ENCODE measurements around the gene HDGFL3. TPM values are rescaled to one million over a fixed set of nuclear protein-coding genes. Genes with fewer than 3 reads are reported as not detected.

HDGFL3 gene
- total RNA-seq, 1 donor from 2014 or later = 231 TPM

DNA sequence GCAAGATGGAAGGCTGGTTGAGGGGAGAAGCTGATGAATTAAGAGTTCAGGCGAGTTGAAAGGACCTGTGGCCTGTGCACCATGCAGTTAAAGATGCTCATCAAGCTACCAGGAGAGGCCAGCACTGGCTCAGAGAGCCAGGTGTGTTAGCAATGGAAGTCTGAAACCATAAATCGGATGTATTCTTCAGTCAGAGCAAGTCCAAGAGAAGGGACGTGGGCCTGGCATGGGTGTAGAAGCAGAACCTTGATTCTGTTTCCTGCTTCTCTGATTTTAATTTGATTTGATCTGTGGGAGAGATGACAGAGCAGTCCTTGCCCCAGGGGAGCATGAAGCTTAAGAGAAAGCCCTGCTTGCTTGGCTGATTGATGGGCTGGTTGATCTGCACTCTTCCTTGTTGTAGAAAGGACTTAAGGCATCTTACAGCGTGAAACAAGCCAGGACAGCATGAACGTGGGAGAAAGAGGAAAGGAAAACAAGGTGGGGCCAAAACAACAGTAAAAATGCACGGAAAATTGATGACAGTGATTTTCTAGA lies 89.3 kb downstream of the HDGFL3 start:
- Histone ChIP-seq H4K20me1 (ENCODE audit: low read depth) (no peaks in the 10 kb centered on the region), H3K4me2 (no peak overlapping the region), H3K27me3 (no peaks in the 10 kb centered on the region), H3K9me3 (ENCODE audit: low read depth) (no peaks in the 10 kb centered on the region), H3K27ac (no peak overlapping the region), H3K79me2 (ENCODE audit: low read depth) (no peaks in the 10 kb centered on the region), H3K9ac (no peak overlapping the region), H3K4me3 (no peak overlapping the region), H2AFZ (replicated peaks) (no peak overlapping the region), H3K36me3 (no peaks in the 10 kb centered on the region), H3F3A (ENCODE audit: low read depth) (no peaks in the 10 kb centered on the region), H3K4me1 (no peaks in the 10 kb centered on the region)
- no peak for DNase-seq (ENCODE audit: low spot score)
- TF ChIP-seq EZH2 (IDR thresholded peaks at IDR 0.05) (no peak), CTCF (IDR thresholded peaks at IDR 0.05) (no peak), EZH2phosphoT487 (IDR thresholded peaks at IDR 0.05) (no peak)
- Mint-ChIP-seq H3K36me3 (peaks cover 1% of the 10 kb centered on the region), H3K4me1 (peaks cover 2% of the 10 kb centered on the region), H3K27me3 (ENCODE audit: insufficient read depth, low read depth) (no peaks in the 10 kb centered on the region), H3K27ac (no peak overlapping the region), H3K9me3 (no peaks in the 10 kb centered on the region), H3K4me3 (no peak overlapping the region)

- H3K4me1 ChIP-seq = no peaks in the 10 kb centered on the region
- Mint-ChIP-seq H3K27me3 (ENCODE audit: insufficient read depth, low read depth) (no peaks in the 10 kb centered on the region), H3K36me3 (peaks cover 1% of the 10 kb centered on the region), H3K27ac (no peak overlapping the region), H3K9me3 (no peaks in the 10 kb centered on the region), H3K4me1 (peaks cover 6% of the 10 kb centered on the region), H3K4me3 (no peak overlapping the region)
- H3F3A ChIP-seq (ENCODE audit: low read depth) = no peaks in the 10 kb centered on the region
- no peak overlapping the region for H3K4me3 ChIP-seq
- no peaks in the 10 kb centered on the region for H3K9me3 ChIP-seq (ENCODE audit: low read depth)
- TF ChIP-seq EZH2 (IDR thresholded peaks at IDR 0.05) (no peak), EZH2phosphoT487 (IDR thresholded peaks at IDR 0.05) (no peak), CTCF (IDR thresholded peaks at IDR 0.05) (no peak)
- H3K36me3 ChIP-seq = no peaks in the 10 kb centered on the region
- H3K4me2 ChIP-seq = no peak overlapping the region
- H3K79me2 ChIP-seq (ENCODE audit: low read depth) = no peaks in the 10 kb centered on the region
- no peaks in the 10 kb centered on the region for H4K20me1 ChIP-seq (ENCODE audit: low read depth)
- DNase-seq (ENCODE audit: low spot score) = no peak
- no peak overlapping the region for H2AFZ ChIP-seq (replicated peaks)
- no peak overlapping the region for H3K27ac ChIP-seq
- H3K27me3 ChIP-seq = no peaks in the 10 kb centered on the region
- H3K9ac ChIP-seq = no peak overlapping the region
Observed at GRCh38 chr15:83115831-83116565, 91.6 kb downstream of the HDGFL3 start.

GRCh38 chr15:83115410-83115809 lies 92.2 kb downstream of the HDGFL3 start:
- H3K9ac ChIP-seq = no peak overlapping the region
- no peaks in the 10 kb centered on the region for H3K4me1 ChIP-seq
- H3K79me2 ChIP-seq (ENCODE audit: low read depth) = no peaks in the 10 kb centered on the region
- Mint-ChIP-seq H3K4me1 (peaks cover 6% of the 10 kb centered on the region), H3K27me3 (ENCODE audit: insufficient read depth, low read depth) (peaks cover 2% of the 10 kb centered on the region), H3K36me3 (peaks cover 1% of the 10 kb centered on the region), H3K27ac (no peak overlapping the region), H3K9me3 (no peaks in the 10 kb centered on the region), H3K4me3 (no peak overlapping the region)
- DNase-seq (ENCODE audit: low spot score) = no peak
- H2AFZ ChIP-seq (replicated peaks) = no peak overlapping the region
- H3K27me3 ChIP-seq = peaks cover 4% of the 10 kb centered on the region
- H4K20me1 ChIP-seq (ENCODE audit: low read depth) = no peaks in the 10 kb centered on the region
- H3K27ac ChIP-seq = no peak overlapping the region
- H3F3A ChIP-seq (ENCODE audit: low read depth) = no peaks in the 10 kb centered on the region
- H3K9me3 ChIP-seq (ENCODE audit: low read depth) = no peaks in the 10 kb centered on the region
- no peak overlapping the region for H3K4me3 ChIP-seq
- TF ChIP-seq EZH2 (IDR thresholded peaks at IDR 0.05) (no peak), CTCF (IDR thresholded peaks at IDR 0.05) (no peak), EZH2phosphoT487 (IDR thresholded peaks at IDR 0.05) (no peak)
- H3K36me3 ChIP-seq = no peaks in the 10 kb centered on the region
- no peak overlapping the region for H3K4me2 ChIP-seq

All from neural progenitor cell (in vitro differentiated cells).